Activated CD4-positive, alpha-beta T cell treated with anti-CD3 and anti-CD28 coated beads for 4 hours (primary cell): Measurements from ENCODE around the gene PKP1.
A peak's percentile ranks its signal among the peaks of the same experiment; 100 is the strongest.
"Not testable (repeated sequence)": the region's sequence is repeated elsewhere in the genome, so short reads cannot be mapped to it uniquely, and the experiment has no call there.

Source experiments
- DNase-seq, 2 donors: peaks; one replicate each; pipeline ENCODE4 v3.0.0-alpha.2; 2020

The PKP1 gene

DNA sequence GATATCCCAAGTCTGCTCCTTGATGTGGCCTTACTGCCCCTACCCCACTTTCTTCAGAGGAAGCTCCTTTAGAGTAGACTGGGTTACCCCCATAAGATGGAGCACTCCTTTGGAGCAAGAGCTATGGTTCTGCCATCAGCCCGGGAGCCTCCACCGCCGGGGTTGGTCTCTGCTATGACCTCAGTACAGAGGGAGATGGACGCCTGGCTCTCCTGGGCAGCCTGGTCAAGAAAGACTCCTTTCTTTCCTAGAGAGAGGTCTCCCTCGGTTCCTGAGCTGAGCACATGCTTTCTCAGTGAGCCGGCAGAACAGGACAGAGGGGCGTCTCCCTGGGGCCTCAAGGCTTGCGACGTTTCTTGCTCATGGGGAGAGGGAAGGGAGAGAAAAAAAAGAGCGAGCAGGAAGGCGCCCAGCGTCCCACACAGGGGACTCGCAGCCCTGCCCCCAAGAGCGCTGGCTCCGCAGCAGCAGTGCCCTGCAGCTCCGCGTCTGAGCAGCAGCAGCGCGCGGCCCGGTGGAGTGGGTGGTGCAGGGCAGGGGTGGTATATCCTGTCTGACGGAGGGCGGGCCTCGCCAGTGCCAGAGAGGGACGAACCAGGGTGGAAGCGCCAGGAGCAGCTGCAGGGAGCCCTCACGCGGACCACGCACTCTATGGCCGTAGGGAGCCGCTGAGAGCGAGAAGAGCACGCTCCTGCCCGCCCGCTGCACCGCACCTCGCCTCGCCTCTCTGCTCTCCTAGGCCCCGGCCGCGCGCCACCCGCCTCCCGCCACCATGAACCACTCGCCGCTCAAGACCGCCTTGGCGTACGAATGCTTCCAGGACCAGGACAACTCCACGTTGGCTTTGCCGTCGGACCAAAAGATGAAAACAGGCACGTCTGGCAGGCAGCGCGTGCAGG is at the start of gene PKP1:
TSS of gene PKP1 (plus strand) at position 576 of the 899 bp plus-strand sequence. CDS start at position 773, 197 bp downstream.
- no peak for DNase-seq

GRCh38 chr1:201239646-201240045 is 43.7 kb upstream of the PKP1 start:
- not testable (repeated sequence) for DNase-seq

DNA sequence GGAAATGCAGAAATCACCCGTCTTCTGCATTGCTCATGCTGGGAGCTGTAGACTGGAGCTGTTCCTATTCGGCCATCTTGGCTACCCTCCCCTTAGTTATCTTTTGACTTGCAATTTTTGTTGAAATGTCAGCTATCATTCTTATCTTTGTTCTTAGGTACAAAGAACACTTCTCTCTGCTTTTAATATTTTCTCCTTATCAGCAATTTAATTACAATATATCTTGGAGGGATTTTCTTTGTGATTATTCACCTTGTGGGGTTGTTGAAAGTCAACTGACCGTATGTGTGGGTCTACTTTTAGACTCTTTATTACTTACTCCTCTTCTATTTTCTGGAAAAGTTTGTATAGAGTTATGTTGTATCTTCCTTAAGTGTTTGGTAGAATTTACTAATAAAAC is 43.1 kb upstream of the PKP1 start:
- no peak for DNase-seq

DNA sequence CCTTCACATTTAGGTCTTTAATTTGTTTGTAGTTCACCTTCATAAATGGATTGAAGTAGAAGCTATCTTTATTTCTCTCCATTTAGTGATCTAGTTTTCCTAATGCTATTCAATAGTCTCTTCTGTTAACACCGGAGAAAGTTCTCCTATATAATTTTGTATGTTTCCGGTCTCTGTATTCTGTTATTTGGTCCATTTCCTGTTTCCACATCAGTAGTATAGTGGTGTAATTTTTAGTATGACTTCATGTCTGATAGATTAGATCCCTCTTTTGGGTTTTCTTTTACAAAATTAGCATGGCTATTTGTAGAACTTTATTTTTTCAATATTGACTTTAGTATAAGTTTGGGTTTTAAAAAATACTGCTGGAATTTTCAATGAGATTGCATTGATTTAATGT is 41.6 kb upstream of the PKP1 start:
- no peak for DNase-seq

- DNase-seq, result no peak
These were observed 38.2 kb upstream of the PKP1 start for GRCh38 chr1:201245082-201245481.

GRCh38 chr1:201248721-201249559 is 34.4 kb upstream of the PKP1 start:
- DNase-seq, result no peak

DNA sequence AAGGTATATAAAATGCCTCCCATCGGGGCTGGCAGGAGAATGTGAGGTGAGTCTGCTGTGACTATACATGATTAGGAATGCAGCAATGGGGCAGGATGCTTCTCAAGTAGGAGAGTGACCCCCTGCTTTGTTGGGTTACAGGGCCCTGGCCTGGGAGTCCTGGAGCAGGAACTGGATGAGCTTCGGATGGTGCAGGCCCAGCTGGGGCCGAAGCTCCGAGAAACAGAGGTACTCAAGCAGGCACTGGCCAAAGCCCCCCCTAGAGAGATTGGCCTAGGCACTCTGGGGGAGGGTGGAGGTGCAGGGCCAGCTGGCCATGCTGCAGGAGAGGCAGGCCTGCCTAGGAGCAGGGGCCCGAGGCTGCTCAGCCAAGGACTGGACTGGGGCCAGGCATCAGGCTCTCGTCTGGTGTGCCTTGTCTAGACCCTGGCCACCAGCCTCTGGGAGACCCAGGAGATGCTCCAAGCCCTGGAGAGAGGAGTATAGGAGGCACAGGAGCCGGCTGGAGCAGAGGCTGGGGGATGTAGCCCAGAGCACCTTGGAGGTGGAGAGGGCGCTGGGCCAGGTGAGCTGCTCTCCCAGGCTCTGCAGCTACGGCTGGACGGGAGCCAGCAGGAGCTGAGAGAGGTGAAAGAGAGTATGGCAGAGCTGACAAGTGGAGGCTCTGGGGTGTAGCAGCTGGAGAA is 32.8 kb upstream of the PKP1 start:
- DNase-seq, result no peak

- no peak for DNase-seq
These were observed 31.9 kb upstream of the PKP1 start for GRCh38 chr1:201251411-201251810.

DNA sequence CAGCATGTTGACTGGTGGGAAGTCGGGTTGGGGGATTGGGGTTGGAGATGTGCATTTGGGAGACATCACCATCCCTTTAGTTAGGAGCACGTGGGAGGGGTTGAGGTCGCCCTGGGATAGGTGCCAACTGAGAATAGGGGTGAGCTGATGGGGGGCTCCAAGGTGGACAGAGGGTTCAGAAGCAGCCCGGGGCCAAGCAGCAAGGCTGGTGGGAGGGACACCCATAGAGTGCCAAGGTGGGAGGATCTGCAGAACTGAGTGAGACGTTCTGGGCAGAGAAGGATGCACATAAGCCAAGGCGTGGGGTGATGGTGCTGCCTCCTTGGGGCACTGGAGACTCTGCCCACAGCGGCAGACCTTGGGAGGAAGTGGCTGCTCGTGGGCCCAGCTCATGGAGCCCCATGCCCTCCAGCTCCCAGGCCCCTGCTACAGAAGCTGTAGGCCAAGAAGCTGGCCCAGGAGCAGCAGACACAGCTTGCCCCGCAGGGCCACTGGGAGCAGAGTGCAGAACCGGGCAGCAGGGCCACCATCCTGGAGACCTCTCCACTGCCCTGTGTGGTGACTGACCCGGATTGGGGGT is 31.4 kb upstream of the PKP1 start:
- DNase-seq, result no peak

DNA sequence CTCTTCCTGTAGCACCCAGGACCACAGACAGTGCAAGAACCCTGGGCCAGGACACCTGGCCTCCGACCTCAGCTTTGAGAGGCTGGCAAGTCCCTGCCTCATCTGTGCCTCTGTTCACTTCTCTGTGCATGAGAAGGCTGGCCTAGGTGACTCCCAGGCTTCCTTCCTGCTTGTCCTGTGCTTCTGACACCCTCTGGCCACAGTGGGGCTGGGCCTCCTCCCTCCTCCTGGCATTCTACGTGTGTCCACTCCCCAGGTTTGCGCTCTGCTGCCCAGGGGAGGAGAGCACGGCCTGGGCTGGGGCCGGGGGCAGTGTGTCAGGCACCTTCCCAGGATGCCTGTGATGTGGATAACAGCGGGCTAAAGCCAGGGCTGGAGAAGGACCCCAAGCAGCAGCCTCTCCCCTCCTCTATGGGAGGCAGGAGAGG is 30.3 kb upstream of the PKP1 start:
- DNase-seq, result no peak

DNA sequence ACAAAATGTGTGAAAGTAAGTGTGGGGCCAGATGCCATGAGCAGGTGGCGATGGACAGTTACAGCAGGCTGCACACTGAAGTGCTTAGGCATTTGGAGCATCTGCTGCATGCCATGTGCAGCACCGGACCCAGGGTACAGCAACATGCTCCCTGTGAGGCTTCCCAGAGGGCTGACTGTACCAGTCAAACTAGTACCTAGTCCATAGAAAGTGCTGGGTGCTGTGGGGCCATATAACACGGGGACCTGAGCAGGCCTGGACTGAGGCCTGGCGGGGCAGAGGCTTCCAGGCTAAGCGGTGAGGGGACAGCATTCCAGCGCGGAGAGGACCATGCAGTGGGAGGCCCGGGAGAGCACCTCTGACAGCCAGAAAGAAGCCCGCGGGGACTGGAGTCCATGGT is 29.9 kb upstream of the PKP1 start:
- DNase-seq, result no peak

- no peak for DNase-seq
These were observed 29.2 kb upstream of the PKP1 start for GRCh38 chr1:201253906-201254624.

DNA sequence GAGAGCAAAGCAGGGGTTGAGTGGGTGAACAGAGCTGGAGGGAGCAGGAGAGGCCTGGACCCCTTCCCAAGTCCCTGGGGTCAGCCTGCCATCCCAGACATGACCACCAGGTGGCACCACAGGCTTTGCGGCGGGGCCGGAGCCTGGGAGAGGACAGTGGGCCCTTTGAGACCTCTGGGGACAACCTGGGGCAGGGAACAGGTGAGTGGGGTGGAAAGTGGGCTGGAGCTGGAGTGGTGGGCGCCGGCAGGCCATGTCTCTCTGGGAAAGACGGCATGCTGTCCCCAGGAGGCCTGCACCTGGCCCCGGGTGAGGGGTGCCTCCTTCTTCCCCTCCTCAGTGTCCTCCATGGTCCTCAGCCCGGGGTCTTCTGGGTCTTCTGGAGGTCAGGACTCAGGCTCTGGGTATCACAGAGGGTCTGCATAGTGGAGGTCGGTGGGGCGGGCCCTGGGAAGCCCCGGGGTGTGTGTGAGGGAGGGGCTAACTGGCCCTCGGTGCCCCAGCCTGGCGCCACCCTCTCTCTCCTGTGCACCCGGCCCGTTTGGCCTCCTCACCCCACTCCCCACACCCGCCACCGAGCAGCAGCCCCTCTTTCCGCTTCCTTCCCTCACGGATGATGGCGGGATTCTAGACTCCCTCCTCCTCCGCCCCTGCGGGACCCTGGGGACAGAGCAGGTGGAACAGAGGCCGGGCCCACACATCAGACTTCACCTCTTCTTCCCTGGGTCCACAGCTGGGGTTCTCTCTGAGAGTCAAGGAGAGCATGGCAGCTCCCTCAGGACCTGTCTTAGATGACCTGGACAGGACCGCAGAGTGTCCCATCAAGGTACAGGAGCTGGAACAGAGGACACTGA is 28.5 kb upstream of the PKP1 start:
- DNase-seq, result peak; percentile 16 to 53

DNA sequence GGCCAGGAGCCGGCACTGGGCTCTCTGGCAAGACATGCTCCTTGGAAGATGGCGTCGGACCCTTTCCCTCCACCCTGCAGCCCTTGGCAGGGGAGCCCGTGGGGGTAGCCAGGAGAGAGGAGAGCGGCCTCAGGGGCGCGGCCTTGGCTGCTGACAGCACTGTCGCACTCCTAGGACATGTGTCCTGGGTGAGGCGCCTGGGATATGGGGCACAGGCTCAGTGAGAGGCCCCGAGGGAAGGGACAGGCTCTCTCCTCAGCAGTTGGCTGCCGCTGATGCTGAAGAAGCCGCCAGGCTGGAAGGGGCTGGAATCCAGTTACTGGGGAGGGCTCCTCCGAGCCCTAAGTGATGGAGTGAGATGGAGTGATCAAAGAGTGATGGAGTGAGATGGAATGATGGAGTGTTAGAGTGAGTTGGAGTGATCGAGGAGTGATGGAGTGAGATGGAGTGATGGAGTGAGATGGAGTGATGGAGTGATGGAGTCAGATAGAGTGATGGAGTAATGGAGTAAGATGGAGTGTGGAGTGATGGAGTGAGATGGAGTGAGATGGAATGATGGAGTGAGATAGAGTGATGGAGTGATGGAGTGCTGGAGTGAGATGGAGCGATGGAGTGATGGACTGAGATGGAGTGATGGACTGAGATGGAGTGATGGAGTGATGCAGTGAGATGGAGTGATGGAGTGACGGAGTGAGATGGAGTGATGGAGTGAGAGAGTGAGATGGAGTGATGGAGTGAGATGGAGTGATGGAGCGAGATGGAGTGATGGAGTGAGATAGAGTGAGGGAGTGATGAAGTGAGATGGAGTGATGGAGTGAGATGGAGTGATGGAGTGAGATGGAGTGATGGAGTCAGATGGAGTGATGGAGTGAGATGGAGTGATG is 27.6 kb upstream of the PKP1 start:
- no peak for DNase-seq

GRCh38 chr1:201258132-201258531 is 25.2 kb upstream of the PKP1 start:
- DNase-seq, result not testable (repeated sequence)

GRCh38 chr1:201258763-201259230 is 24.5 kb upstream of the PKP1 start:
- DNase-seq, result no peak

DNA sequence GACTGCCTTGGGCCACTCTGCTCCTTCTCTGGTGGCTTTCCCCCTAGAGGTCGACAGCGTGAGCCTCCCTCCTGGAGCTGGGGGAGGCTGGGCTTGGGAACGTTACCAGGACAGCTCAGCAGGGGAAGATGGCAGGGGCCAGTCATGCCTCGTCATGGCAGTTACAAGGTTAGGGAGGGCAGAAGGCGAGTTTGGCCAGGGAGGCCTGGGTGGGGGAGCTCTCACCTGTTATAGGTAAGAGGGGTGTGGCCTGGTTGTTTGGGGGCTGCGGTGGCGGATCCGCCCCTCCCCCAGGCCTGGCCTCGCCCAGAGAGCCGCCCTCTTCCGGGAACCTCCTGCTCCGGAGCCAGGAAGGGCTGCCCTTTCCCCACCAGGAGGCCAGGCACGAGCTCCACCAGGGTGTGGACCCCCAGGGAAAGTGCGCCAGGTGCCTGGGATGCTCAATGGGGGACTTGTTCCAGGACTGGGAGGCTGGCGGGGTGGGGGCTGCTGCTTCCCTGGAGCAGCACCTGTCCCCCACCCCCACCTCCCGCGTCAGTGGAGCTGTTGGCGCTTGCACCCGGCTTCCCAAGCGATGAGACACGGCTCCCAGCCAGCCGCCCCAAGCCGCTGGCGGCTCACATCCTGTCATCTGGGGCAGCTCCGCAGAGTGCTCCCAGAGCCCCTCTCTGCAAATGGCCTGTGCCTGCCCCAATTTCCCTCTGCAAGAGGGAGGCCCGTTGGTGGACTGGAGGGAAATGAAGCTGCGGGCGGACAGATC is 23.6 kb upstream of the PKP1 start:
- DNase-seq, result no peak

DNA sequence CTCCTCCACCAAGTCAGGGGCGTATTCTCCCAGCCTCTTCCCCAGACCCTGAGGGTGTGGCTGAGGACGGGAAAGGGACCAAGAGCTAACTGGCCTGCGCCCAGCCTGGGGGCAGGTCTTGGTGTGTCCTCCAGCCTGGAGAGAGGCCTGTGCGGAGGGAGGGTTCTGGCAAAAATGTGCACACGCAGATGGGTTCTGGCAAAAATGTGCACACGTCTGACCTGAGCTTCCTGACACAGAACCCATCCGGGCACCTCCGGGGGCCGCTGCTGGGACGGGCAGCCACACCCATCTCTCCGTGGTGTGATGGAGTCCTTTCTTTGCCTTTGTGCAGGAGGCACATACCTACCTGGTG is 23.1 kb upstream of the PKP1 start:
- DNase-seq, result no peak

DNA sequence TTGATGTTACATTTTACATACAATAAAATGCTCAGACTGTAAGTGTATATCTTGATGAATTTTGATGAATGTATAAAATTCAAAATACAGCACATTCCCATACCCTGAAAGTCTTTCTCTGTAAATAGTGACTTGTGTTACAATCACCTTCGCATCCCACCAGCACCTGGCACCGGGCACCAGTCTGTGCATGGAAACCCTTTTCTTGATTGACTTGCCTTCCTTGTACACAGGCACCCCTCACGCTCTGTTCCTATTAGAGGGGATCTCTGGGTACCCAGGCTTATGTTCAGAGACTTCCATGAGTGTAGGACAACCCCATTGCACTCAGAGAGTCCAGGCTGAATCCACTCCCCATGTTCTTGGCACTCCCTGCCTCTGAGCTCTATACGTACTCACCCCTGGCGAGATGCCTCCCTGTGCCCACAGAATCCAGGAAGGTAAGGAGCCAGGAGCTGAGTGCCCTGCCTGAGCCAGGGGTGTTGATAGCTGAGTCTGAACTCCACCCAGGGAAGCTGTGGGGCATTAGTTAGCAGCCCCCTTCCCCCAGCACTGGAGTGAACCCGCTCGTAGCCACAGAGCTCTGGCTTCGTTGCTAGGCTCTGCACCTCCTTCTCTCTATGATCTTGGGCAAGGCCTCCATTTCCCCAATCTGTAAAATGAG is 22.5 kb upstream of the PKP1 start:
- no peak for DNase-seq
